Stomach smooth muscle (tissue), 2 donors: Measurements from ENCODE around the gene ANKRD44.
A peak's percentile ranks its signal among the peaks of the same experiment; 100 is the strongest.

Experiments used
- H3K27ac ChIP-seq: one replicate; pipeline ENCODE4 v1.7.0; 2013; ENCODE audit warnings: mild to moderate bottlenecking, low read length, inconsistent platforms
- H3K27me3 ChIP-seq, 2 donors: one replicate each; pipeline ENCODE4 v1.7.0; 2013; ENCODE audit warnings: low read length in 2 of 2; ENCODE audit not compliant: insufficient read depth in 2 of 2, control insufficient read depth in 1 of 2
- H3K36me3 ChIP-seq, 2 donors: one replicate each; pipeline ENCODE4 v1.7.0; 2013; ENCODE audit warnings: low read length in 2 of 2; ENCODE audit not compliant: control insufficient read depth in 2 of 2, insufficient read depth in 2 of 2
- H3K4me1 ChIP-seq: one replicate; pipeline ENCODE4 v1.7.0; 2013; ENCODE audit warnings: low read length; ENCODE audit not compliant: control insufficient read depth, insufficient read depth
- H3K4me3 ChIP-seq, 2 donors: one replicate each; pipeline ENCODE4 v1.7.0; 2013; ENCODE audit warnings: low read length in 2 of 2
- H3K9ac ChIP-seq, 2 donors: one replicate each; pipeline ENCODE4 v1.7.0; 2013; ENCODE audit warnings: low read length in 2 of 2, mild to moderate bottlenecking in 1 of 2
- H3K9me3 ChIP-seq, 2 donors: one replicate each; pipeline ENCODE4 v1.7.0; 2013; ENCODE audit warnings: low read length in 2 of 2; ENCODE audit not compliant: control insufficient read depth in 2 of 2
- donor health status: healthy.
- donor health status: Pancreatic carcinoma.

Gene ANKRD44

GRCh38 chr2:197274349-197274748 lies 36.2 kb downstream of the ANKRD44 start:
- Histone ChIP-seq H3K36me3 (no peaks in the 10 kb centered on the region), H3K27me3 (no peaks in the 10 kb centered on the region), H3K4me1 (peaks cover 8% of the 10 kb centered on the region), H3K4me3 (no peak overlapping the region), H3K9me3 (no peaks in the 10 kb centered on the region), H3K27ac (no peak overlapping the region), H3K9ac (no peak overlapping the region)

GRCh38 chr2:197273485-197273884 lies 37.1 kb downstream of the ANKRD44 start:
- Histone ChIP-seq H3K36me3 (no peaks in the 10 kb centered on the region), H3K27me3 (no peaks in the 10 kb centered on the region), H3K27ac (no peak overlapping the region), H3K4me3 (no peak overlapping the region), H3K9ac (no peak overlapping the region), H3K9me3 (no peaks in the 10 kb centered on the region), H3K4me1 (peaks cover 8% of the 10 kb centered on the region)

- H3K9ac ChIP-seq, result no peak overlapping the region
- no peak overlapping the region for H3K4me3 ChIP-seq
- peaks cover 8% of the 10 kb centered on the region for H3K4me1 ChIP-seq
- H3K27ac ChIP-seq, result no peak overlapping the region
- no peaks in the 10 kb centered on the region for H3K9me3 ChIP-seq
- no peaks in the 10 kb centered on the region for H3K27me3 ChIP-seq
- H3K36me3 ChIP-seq, result no peaks in the 10 kb centered on the region
These were observed 40.0 kb downstream of the ANKRD44 start for GRCh38 chr2:197270601-197271000.

GRCh38 chr2:197269815-197270214 lies 40.8 kb downstream of the ANKRD44 start:
- no peaks in the 10 kb centered on the region for H3K36me3 ChIP-seq
- H3K4me3 ChIP-seq, result no peak overlapping the region
- no peaks in the 10 kb centered on the region for H3K9me3 ChIP-seq
- no peak overlapping the region for H3K27ac ChIP-seq
- H3K4me1 ChIP-seq, result peaks cover 8% of the 10 kb centered on the region
- H3K27me3 ChIP-seq, result no peaks in the 10 kb centered on the region
- no peak overlapping the region for H3K9ac ChIP-seq

GRCh38 chr2:197268786-197269584 lies 41.6 kb downstream of the ANKRD44 start:
- no peak overlapping the region for H3K9ac ChIP-seq
- H3K36me3 ChIP-seq, result no peaks in the 10 kb centered on the region
- H3K27me3 ChIP-seq, result no peaks in the 10 kb centered on the region
- H3K9me3 ChIP-seq, result no peaks in the 10 kb centered on the region
- H3K4me3 ChIP-seq, result no peak overlapping the region
- peaks cover 5% of the 10 kb centered on the region for H3K4me1 ChIP-seq
- H3K27ac ChIP-seq, result no peak overlapping the region

- Histone ChIP-seq H3K4me1 (no peaks in the 10 kb centered on the region), H3K27me3 (no peaks in the 10 kb centered on the region), H3K27ac (no peak overlapping the region), H3K36me3 (no peaks in the 10 kb centered on the region), H3K4me3 (no peak overlapping the region), H3K9me3 (no peaks in the 10 kb centered on the region), H3K9ac (no peak overlapping the region)
These were observed 44.1 kb downstream of the ANKRD44 start for GRCh38 chr2:197266477-197266876.

GRCh38 chr2:197265924-197266323 lies 44.7 kb downstream of the ANKRD44 start:
- Histone ChIP-seq H3K4me3 (no peak overlapping the region), H3K4me1 (no peaks in the 10 kb centered on the region), H3K27ac (no peak overlapping the region), H3K9me3 (no peaks in the 10 kb centered on the region), H3K9ac (no peak overlapping the region), H3K36me3 (no peaks in the 10 kb centered on the region), H3K27me3 (no peaks in the 10 kb centered on the region)

- Histone ChIP-seq H3K4me3 (no peak overlapping the region), H3K27ac (no peak overlapping the region), H3K36me3 (no peaks in the 10 kb centered on the region), H3K27me3 (no peaks in the 10 kb centered on the region), H3K9ac (no peak overlapping the region), H3K9me3 (no peaks in the 10 kb centered on the region), H3K4me1 (no peaks in the 10 kb centered on the region)
These were observed 45.5 kb downstream of the ANKRD44 start for GRCh38 chr2:197265036-197265435.

GRCh38 chr2:197264332-197264731 lies 46.2 kb downstream of the ANKRD44 start:
- Histone ChIP-seq H3K36me3 (no peaks in the 10 kb centered on the region), H3K9ac (no peak overlapping the region), H3K4me3 (no peak overlapping the region), H3K4me1 (no peaks in the 10 kb centered on the region), H3K27ac (no peak overlapping the region), H3K9me3 (no peaks in the 10 kb centered on the region), H3K27me3 (no peaks in the 10 kb centered on the region)

- Histone ChIP-seq H3K36me3 (no peaks in the 10 kb centered on the region), H3K27me3 (no peaks in the 10 kb centered on the region), H3K4me3 (no peak overlapping the region), H3K4me1 (no peaks in the 10 kb centered on the region), H3K27ac (no peak overlapping the region), H3K9ac (no peak overlapping the region), H3K9me3 (no peaks in the 10 kb centered on the region)
These were observed 47.5 kb downstream of the ANKRD44 start for GRCh38 chr2:197263077-197263476.

GRCh38 chr2:197261808-197262226 lies 48.8 kb downstream of the ANKRD44 start:
- H3K4me3 ChIP-seq, result peak overlapping the region; percentile 31 to 38
- H3K27me3 ChIP-seq, result no peaks in the 10 kb centered on the region
- no peaks in the 10 kb centered on the region for H3K36me3 ChIP-seq
- peaks cover 3% of the 10 kb centered on the region for H3K4me1 ChIP-seq
- peak overlapping the region; percentile 3 for H3K27ac ChIP-seq
- H3K9me3 ChIP-seq, result no peaks in the 10 kb centered on the region
- peak overlapping the region in 1 of 2 donors; percentile 26 for H3K9ac ChIP-seq
